HG03439 (cell line): ENCODE measurements around the gene PLCZ1.

Experiments
- ATAC-seq: cut with Tn5 transposase; IDR thresholded peaks from one replicate; pipeline ENCODE4 v1.9.1; 2021; ENCODE audit warnings: mild to moderate bottlenecking, moderate library complexity; ENCODE audit not compliant: unreplicated experiment

Gene PLCZ1

GRCh38 chr12:18634382-18634781 lies 103.4 kb downstream of the PLCZ1 start:
- ATAC-seq, result no peak
